Measurements from ENCODE around the gene GPR68. TPM values are rescaled to one million over a fixed set of nuclear protein-coding genes. Genes with fewer than 3 reads are reported as not detected.

Gene GPR68
- total RNA-seq, 2 donors from 2014 or later, result 0.55 to 1.4 TPM

DNA sequence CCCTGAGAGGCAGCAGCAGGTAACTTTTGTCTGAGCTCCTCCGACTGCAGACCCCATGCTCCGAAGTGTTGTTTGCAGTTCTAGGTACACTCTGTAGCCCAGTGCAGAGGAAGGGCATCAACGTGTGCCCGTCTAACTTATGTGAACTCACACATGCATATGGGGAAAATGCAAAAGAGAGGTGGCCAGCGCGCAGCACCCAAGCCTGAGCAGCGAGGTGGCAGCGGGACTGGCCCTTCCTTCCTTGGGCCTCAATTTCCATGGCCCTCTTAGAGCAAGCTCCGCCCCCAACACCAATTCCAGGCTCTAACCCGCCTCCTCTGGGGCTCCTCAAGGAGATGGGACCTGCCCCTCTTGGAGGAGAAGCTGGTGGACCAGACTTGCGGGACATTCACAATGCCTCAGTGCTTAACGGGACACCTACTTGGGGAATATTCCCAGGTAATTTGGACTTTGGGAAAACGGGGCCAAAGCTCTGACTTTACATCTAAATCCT is 27.7 kb downstream of the GPR68 start:
- Histone ChIP-seq H3K4me3 (no peak overlapping the region), H3K27me3 (no peaks in the 10 kb centered on the region), H3K27ac (no peak overlapping the region), H3K36me3 (peaks cover 47% of the 10 kb centered on the region), H3K9me3 (no peaks in the 10 kb centered on the region), H3K4me1 (peaks cover 0 to 19% of the 10 kb centered on the region in 2 donors)
- DNase-seq (ENCODE audit: low spot score), result no peak
- TF ChIP-seq, protein P1, sequence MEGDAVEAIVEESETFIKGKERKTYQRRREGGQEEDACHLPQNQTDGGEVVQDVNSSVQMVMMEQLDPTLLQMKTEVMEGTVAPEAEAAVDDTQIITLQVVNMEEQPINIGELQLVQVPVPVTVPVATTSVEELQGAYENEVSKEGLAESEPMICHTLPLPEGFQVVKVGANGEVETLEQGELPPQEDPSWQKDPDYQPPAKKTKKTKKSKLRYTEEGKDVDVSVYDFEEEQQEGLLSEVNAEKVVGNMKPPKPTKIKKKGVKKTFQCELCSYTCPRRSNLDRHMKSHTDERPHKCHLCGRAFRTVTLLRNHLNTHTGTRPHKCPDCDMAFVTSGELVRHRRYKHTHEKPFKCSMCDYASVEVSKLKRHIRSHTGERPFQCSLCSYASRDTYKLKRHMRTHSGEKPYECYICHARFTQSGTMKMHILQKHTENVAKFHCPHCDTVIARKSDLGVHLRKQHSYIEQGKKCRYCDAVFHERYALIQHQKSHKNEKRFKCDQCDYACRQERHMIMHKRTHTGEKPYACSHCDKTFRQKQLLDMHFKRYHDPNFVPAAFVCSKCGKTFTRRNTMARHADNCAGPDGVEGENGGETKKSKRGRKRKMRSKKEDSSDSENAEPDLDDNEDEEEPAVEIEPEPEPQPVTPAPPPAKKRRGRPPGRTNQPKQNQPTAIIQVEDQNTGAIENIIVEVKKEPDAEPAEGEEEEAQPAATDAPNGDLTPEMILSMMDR (IDR thresholded peaks at IDR 0.05), result no peak

DNA sequence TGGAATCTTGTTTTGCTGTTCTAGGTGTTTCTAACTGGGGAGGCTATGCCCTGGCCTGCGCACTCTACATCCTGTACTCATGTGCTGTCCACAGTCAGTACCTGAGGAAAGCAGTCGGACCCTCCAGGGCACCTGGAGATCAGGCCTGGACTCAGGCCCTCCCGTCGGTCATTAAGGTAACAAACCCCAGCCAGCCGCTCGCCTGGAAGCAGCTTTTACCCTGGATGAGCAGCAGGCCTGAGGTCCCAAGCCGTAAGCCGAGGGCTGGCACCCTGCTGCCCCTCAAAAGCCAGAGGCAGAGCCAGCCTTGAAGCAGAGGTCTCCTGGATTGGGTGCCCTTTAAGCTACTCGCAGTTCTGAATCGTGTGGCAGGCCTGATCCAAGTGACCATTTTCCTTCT is 29.1 kb downstream of the GPR68 start:
- Histone ChIP-seq H3K4me3 (no peak overlapping the region), H3K27me3 (no peaks in the 10 kb centered on the region), H3K27ac (no peak overlapping the region), H3K4me1 (peaks cover 0 to 19% of the 10 kb centered on the region in 2 donors), H3K36me3 (peaks cover 54% of the 10 kb centered on the region), H3K9me3 (no peaks in the 10 kb centered on the region)
- no peak for DNase-seq (ENCODE audit: low spot score)
- TF ChIP-seq, protein P1 (IDR thresholded peaks at IDR 0.05), result no peak

DNA sequence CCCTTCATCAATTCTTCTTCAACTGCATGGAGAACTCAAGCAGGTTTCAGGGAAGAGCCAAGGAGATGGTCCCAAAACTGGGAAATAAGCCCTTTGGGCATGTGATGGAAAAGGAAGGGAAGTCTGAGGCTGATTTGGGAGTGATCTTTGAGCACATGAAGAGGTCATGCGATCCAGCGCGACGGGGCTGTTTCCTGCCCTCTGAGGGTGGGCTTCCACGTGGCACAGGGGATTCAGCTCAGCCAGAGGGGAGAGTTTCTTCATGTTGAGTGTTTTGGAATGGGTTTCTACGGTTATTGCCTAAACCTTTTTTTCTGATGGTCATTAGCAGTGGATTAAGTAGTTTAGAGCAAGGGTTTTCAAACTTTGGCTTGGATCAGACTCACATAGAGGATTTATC is 30.2 kb downstream of the GPR68 start:
- Histone ChIP-seq H3K27me3 (no peaks in the 10 kb centered on the region), H3K9me3 (no peaks in the 10 kb centered on the region), H3K4me3 (no peak overlapping the region), H3K4me1 (peaks cover 0 to 8% of the 10 kb centered on the region in 2 donors), H3K36me3 (peaks cover 65% of the 10 kb centered on the region), H3K27ac (no peak overlapping the region)
- no peak for DNase-seq (ENCODE audit: low spot score)
- TF ChIP-seq, protein P1 (IDR thresholded peaks at IDR 0.05), result no peak

DNA sequence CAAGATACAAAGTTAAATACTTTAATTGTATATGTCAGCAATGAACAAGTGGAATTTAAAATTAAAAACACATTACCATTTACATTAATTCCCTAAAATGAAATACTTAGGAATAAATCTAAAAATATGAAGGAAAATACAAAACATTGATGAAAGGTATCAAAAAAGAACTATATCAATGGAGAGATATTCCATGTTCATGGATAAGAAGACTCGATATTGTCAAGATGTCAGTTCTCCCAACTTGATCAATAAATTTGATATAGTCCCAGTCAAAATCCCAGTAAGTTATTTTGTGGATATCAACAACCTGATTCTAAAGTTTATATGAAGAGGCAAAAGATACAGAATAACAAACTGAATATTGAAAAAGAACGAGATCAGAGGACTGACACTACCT is 33.5 kb downstream of the GPR68 start:
- no peaks in the 10 kb centered on the region for H3K27me3 ChIP-seq
- H3K9me3 ChIP-seq, result no peaks in the 10 kb centered on the region
- no peak for DNase-seq (ENCODE audit: low spot score)
- peaks cover 85% of the 10 kb centered on the region for H3K36me3 ChIP-seq
- no peaks in the 10 kb centered on the region for H3K4me1 ChIP-seq
- TF ChIP-seq, protein P1 (IDR thresholded peaks at IDR 0.05), result no peak
- H3K4me3 ChIP-seq, result no peak overlapping the region
- no peak overlapping the region for H3K27ac ChIP-seq

DNA sequence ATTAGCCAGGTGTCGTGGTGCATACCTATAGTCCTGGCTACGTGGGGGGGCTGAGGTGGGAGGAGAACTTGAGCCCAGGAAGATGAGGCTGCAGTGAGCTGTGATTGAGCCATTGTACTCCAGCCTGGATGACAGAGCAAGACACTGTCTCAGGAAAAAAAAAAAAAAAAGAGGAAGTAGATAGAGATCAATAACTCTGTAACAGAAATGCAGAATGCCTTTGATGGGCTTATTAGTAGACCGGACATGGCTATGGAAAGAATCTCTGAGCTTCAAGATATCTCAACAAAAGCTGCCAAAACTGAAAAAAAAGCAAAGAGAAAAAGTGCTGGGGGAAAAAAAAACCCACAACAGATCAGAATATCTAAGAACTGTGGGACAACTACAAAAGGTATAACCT is 37.5 kb downstream of the GPR68 start:
- Histone ChIP-seq H3K4me3 (no peak overlapping the region), H3K27ac (no peak overlapping the region), H3K4me1 (peaks cover 0 to 7% of the 10 kb centered on the region in 2 donors), H3K36me3 (peaks cover 93% of the 10 kb centered on the region), H3K27me3 (no peaks in the 10 kb centered on the region), H3K9me3 (no peaks in the 10 kb centered on the region)
- DNase-seq (ENCODE audit: low spot score), result no peak
- TF ChIP-seq, protein P1 (IDR thresholded peaks at IDR 0.05), result no peak

DNA sequence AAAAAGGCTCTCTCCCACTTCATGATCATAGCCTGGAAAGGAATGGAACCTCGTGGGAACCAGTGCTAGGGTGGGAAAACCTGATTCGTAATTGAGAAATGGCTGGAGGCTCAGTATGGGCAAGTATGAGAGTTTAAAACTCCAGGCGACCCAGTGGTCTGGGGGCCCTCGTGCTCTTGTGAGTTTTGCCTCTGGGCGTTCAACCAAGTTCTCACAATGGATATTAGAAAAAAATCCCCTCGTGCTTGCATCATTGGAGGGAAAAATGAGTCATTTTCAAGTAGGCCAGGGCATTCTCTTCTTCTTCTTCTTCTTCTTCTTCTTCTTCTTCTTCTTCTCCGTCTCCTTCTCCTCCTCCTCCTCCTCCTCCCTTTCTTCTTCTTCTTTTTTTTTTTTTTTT is 39.0 kb downstream of the GPR68 start:
- TF ChIP-seq, protein P1 (IDR thresholded peaks at IDR 0.05), result no peak
- Histone ChIP-seq H3K36me3 (peaks cover 96% of the 10 kb centered on the region), H3K4me1 (peaks cover 0 to 15% of the 10 kb centered on the region in 2 donors), H3K27me3 (no peaks in the 10 kb centered on the region), H3K9me3 (no peaks in the 10 kb centered on the region), H3K4me3 (no peak overlapping the region), H3K27ac (no peak overlapping the region)
- no peak for DNase-seq (ENCODE audit: low spot score)
